A549 (cell line): ENCODE results near the gene DST. TPM values are rescaled to one million over a fixed set of nuclear protein-coding genes. Genes with fewer than 3 reads are reported as not detected.

Source experiments
- ATAC-seq, 2 experiments: fragments of 200-7000 bp in 1 of 2; fragments of >200 bp in 1 of 2; cut with Nextera tagmentation in 1 of 2; cut with Tn5 transposase in 1 of 2; 3 replicates each; pipeline versions ENCODE4 v1.8.0 to v1.9.1; 2018 to 2020; ENCODE audit warnings: mild to moderate bottlenecking in 1 of 2, moderate library complexity in 1 of 2
- CTCF ChIA-PET: fragments of 300-600 bp; sonication (Branson Sonifier 250); formaldehyde crosslinking; extraction: SDS; loops from one replicate; lab custom pipeline; 2021; ENCODE audit warnings: antibody characterized with exemption, inconsistent platforms; lab: Yijun Ruan, JAX
- POLR2A ChIA-PET: fragments of 350-600 bp; formaldehyde crosslinking; extraction: SDS; loops from one replicate; lab custom pipeline; 2021; ENCODE audit warnings: antibody characterized with exemption, inconsistent platforms; lab: Yijun Ruan, JAX
- DNase-seq, 2 experiments: peaks; one replicate each; pipeline versions ENCODE4 v3.0.0 to v3.0.0-alpha.2; 2011 to 2016; ENCODE audit warnings: low read depth in 1 of 2, low spot score in 1 of 2
- FAIRE-seq: peaks from 2 replicates; lab custom pipeline; 2011; peaks lifted over from hg19 to GRCh38; lab: Jason Lieb, UNC
- H3K27ac ChIP-seq, 2 experiments: fragments of >200 bp; sonication (Bioruptor Twin); formaldehyde crosslinking; 3 replicates each; pipeline ENCODE4 v1.5.1; 2016 to 2017
- H3K4me1 ChIP-seq: fragments of >200 bp; sonication (Bioruptor Twin); formaldehyde crosslinking; 3 replicates; pipeline ENCODE4 v1.6.1; 2016
- H3K4me2 ChIP-seq: fragments of >200 bp; sonication (Bioruptor Twin); formaldehyde crosslinking; 3 replicates; pipeline ENCODE4 v1.6.1; 2016
- H3K4me3 ChIP-seq: fragments of >200 bp; sonication (Bioruptor Twin); formaldehyde crosslinking; 3 replicates; pipeline ENCODE4 v1.5.1; 2016
- H3K9me3 ChIP-seq: fragments of >200 bp; sonication (Bioruptor Twin); formaldehyde crosslinking; 3 replicates; pipeline ENCODE4 v1.6.1; 2016
- ATOH8 ChIP-seq: fragments of 250-450 bp; sonication (Bioruptor Pico); IDR thresholded peaks from 2 replicates; pipeline ENCODE4 v1.5.0; 2020; ENCODE audit warnings: low read depth, mild to moderate bottlenecking, moderate library complexity
- BCL3 ChIP-seq: fragments of >200 bp; sonication (Bioruptor Twin); formaldehyde crosslinking; IDR thresholded peaks from 3 replicates; pipeline ENCODE4 v1.6.1; 2016
- BHLHE40 ChIP-seq: IDR thresholded peaks from 2 replicates; pipeline ENCODE4 v1.6.1; 2012; ENCODE audit warnings: low read depth, low read length, inconsistent platforms
- CBX2 ChIP-seq: fragments of 200-600 bp; sonication (generic); IDR thresholded peaks from 2 replicates; pipeline ENCODE4 v1.6.1; 2016; ENCODE audit warnings: low read depth, mild to moderate bottlenecking, borderline replicate concordance
- CHD2 ChIP-seq: fragments of 150-350 bp; IDR thresholded peaks from 2 replicates; pipeline ENCODE4 v1.6.1; 2014; ENCODE audit warnings: low read length; ENCODE audit not compliant: partially characterized antibody
- CTCF ChIP-seq: fragments of >200 bp; sonication (Bioruptor Twin); formaldehyde crosslinking; IDR thresholded peaks from 3 replicates; pipeline ENCODE4 v1.5.1; 2016
- EHF ChIP-seq: fragments of 250-450 bp; sonication (Bioruptor Pico); IDR thresholded peaks from 2 replicates; pipeline ENCODE4 v1.5.0; 2020; ENCODE audit warnings: mild to moderate bottlenecking
- EHMT2 ChIP-seq: fragments of 200-600 bp; sonication (generic); IDR thresholded peaks from 2 replicates; pipeline ENCODE4 v1.6.1; 2016; ENCODE audit warnings: antibody characterized with exemption, low read depth, mild to moderate bottlenecking, moderate library complexity
- ELK1 ChIP-seq: fragments of 150-350 bp; IDR thresholded peaks from 2 replicates; pipeline ENCODE4 v1.6.1; 2014; ENCODE audit warnings: low read depth, mild to moderate bottlenecking, low read length
- EP300 ChIP-seq, 2 experiments: fragments of >200 bp; sonication (Bioruptor Twin); formaldehyde crosslinking; IDR thresholded peaks; 2 replicates in 1 of 2; 3 replicates in 1 of 2; pipeline ENCODE4 v1.6.1; 2016 to 2017
- GATA3 ChIP-seq: IDR thresholded peaks from 2 replicates; pipeline ENCODE4 v1.6.1; 2012; ENCODE audit warnings: borderline replicate concordance
- HDAC2 ChIP-seq: fragments of 200-600 bp; sonication (generic); IDR thresholded peaks from 2 replicates; pipeline ENCODE4 v1.6.1; 2016
- HES2 ChIP-seq: fragments of >200 bp; sonication (Bioruptor Twin); formaldehyde crosslinking; IDR thresholded peaks from 2 replicates; pipeline ENCODE4 v1.6.1; 2016
- HMGXB4 ChIP-seq: fragments of 250-450 bp; sonication (Bioruptor Pico); IDR thresholded peaks from 2 replicates; pipeline ENCODE4 v1.5.0; 2021; ENCODE audit warnings: mild to moderate bottlenecking, moderate library complexity, borderline replicate concordance
- HOXB5 ChIP-seq: fragments of 250-450 bp; sonication (Bioruptor Pico); IDR thresholded peaks from 2 replicates; pipeline ENCODE4 v1.5.0; 2020; ENCODE audit warnings: mild to moderate bottlenecking, moderate library complexity
- JUNB ChIP-seq: fragments of >200 bp; sonication (Bioruptor Twin); formaldehyde crosslinking; IDR thresholded peaks from 2 replicates; pipeline ENCODE4 v1.6.1; 2016
- KDM5A ChIP-seq: fragments of 200-600 bp; sonication (generic); IDR thresholded peaks from 2 replicates; pipeline ENCODE4 v1.6.1; 2016; ENCODE audit warnings: antibody characterized with exemption, mild to moderate bottlenecking
- MAFK ChIP-seq: fragments of 450-650 bp; IDR thresholded peaks from 2 replicates; pipeline ENCODE4 v1.6.1; 2014; ENCODE audit not compliant: partially characterized antibody
- MAZ ChIP-seq: fragments of 150-350 bp; IDR thresholded peaks from 2 replicates; pipeline ENCODE4 v1.6.1; 2014; ENCODE audit warnings: antibody characterized with exemption, low read depth, low read length, borderline replicate concordance
- MYC ChIP-seq: IDR thresholded peaks from 2 replicates; pipeline ENCODE4 v1.6.1; 2012; ENCODE audit warnings: mild to moderate bottlenecking, inconsistent platforms, low read length, improper control_type of control experiment, borderline replicate concordance
- NFE2L2 ChIP-seq: fragments of 150-350 bp; conservative IDR thresholded peaks from 2 replicates; pipeline ENCODE4 v1.6.1; 2014; ENCODE audit warnings: low read length
- PHF8 ChIP-seq: fragments of 200-600 bp; sonication (generic); IDR thresholded peaks from 2 replicates; pipeline ENCODE4 v1.6.1; 2016; ENCODE audit warnings: low read depth, mild to moderate bottlenecking, antibody characterized with exemption, moderate library complexity, borderline replicate concordance
- RAD21 ChIP-seq, 2 experiments: fragments of >200 bp in 1 of 2; sonication (Bioruptor Twin) in 1 of 2; formaldehyde crosslinking in 1 of 2; IDR thresholded peaks in 1 of 2; conservative IDR thresholded peaks in 1 of 2; 2 replicates in 1 of 2; 3 replicates in 1 of 2; pipeline ENCODE4 v1.6.1; 2012 to 2018; ENCODE audit warnings: inconsistent platforms in 1 of 2
- RARB ChIP-seq: fragments of 250-450 bp; sonication (Bioruptor Pico); IDR thresholded peaks from 2 replicates; pipeline ENCODE4 v1.8.0; 2021; ENCODE audit warnings: mild to moderate bottlenecking, moderate library complexity
- RCOR1 ChIP-seq: fragments of 150-350 bp; IDR thresholded peaks from 2 replicates; pipeline ENCODE4 v1.6.1; 2014; ENCODE audit warnings: antibody characterized with exemption, low read length, low read depth
- SREBF2 ChIP-seq: fragments of 450-650 bp; IDR thresholded peaks from 2 replicates; pipeline ENCODE4 v1.6.1; 2014; ENCODE audit warnings: mild to moderate bottlenecking, moderate library complexity
- TP53 ChIP-seq: fragments of 250-450 bp; sonication (Bioruptor Pico); IDR thresholded peaks from 2 replicates; pipeline ENCODE4 v1.5.0; 2021; ENCODE audit warnings: mild to moderate bottlenecking, moderate library complexity
- ZC3H11A ChIP-seq: fragments of 450-650 bp; IDR thresholded peaks from 2 replicates; pipeline ENCODE4 v1.6.1; 2014; ENCODE audit warnings: antibody characterized with exemption, mild to moderate bottlenecking
- ZFP36 ChIP-seq: fragments of 450-650 bp; IDR thresholded peaks from 2 replicates; pipeline ENCODE4 v1.6.1; 2014; ENCODE audit warnings: borderline replicate concordance; ENCODE audit not compliant: partially characterized antibody
- ZNF302 ChIP-seq: fragments of 250-450 bp; sonication (Bioruptor Pico); IDR thresholded peaks from 2 replicates; pipeline ENCODE4 v1.9.0; 2021; ENCODE audit warnings: inconsistent platforms, mild to moderate bottlenecking, moderate library complexity
- WGBS: methylation state at CpG from one replicate; pipeline ENCODE4 v1.1.6; 2017; ENCODE audit errors: missing lambda C conversion rate; 5-methylcytosine and 5-hydroxymethylcytosine counted together
- polyA plus RNA-seq, 4 experiments: library from polyadenylated mRNA; depleted of rRNA in 3 of 4; stranded (reverse); fragments of >200 nt; fragmentation: RNase III in 1 of 4; extraction: RNeasy Plus Mini Kit Qiagen cat#74134 plus additional on column Dnase treatment in 1 of 4; gene quantifications; 2 replicates in 3 of 4; 3 replicates in 1 of 4; pipeline ENCODE4 v1.2.3, GENCODE V29; 2011 to 2017

The DST gene
- polyA plus RNA-seq, 2 of the 4 experiments (the other 2 are of a cell fraction), result 32.4 to 99.0 TPM

GRCh38 chr6:56459030-56459805 is 183.5 kb downstream of the DST start:
- Histone ChIP-seq H3K4me2 (no peak overlapping the region), H3K4me3 (no peak overlapping the region), H3K27ac (no peak overlapping the region), H3K4me1 (no peaks in the 10 kb centered on the region), H3K9me3 (no peaks in the 10 kb centered on the region)
- no peak for DNase-seq
- no peak for ATAC-seq
- WGBS, result 92% methylated on average over 13 of the region's 13 CpGs
- CTCF ChIA-PET, result no interaction called here
- no peak for FAIRE-seq
- TF ChIP-seq GATA3, result no peak
- no peak for TF ChIP-seq MAFK
- no peak for TF ChIP-seq NFE2L2
- TF ChIP-seq TP53 (CRISPR knock-in tag), result no peak
- no peak for TF ChIP-seq RARB (CRISPR knock-in tag)
- no peak for TF ChIP-seq PHF8
- TF ChIP-seq CHD2, result no peak
- TF ChIP-seq SREBF2, result no peak
- no peak for TF ChIP-seq CBX2
- TF ChIP-seq HDAC2, result no peak
- TF ChIP-seq HOXB5 (CRISPR knock-in tag), result no peak
- no peak for TF ChIP-seq JUNB
- no peak for TF ChIP-seq ELK1
- TF ChIP-seq MAZ, result no peak
- POLR2A ChIA-PET, result no interaction called here

GRCh38 chr6:56458324-56458884 is 184.3 kb downstream of the DST start:
- ChIA-PET POLR2A (no interaction called here), CTCF (no interaction called here)
- FAIRE-seq (no peak), ATAC-seq (no peak), DNase-seq (no peak)
- Histone ChIP-seq H3K4me1 (no peaks in the 10 kb centered on the region), H3K9me3 (no peaks in the 10 kb centered on the region), H3K4me2 (no peak overlapping the region), H3K27ac (no peak overlapping the region), H3K4me3 (no peak overlapping the region)
- WGBS, result 72% methylated on average over 5 of the region's 5 CpGs
- TF ChIP-seq BHLHE40 (no peak), ATOH8 (no peak), CBX2 (no peak), CTCF (no peak), GATA3 (no peak), NFE2L2 (no peak), KDM5A (no peak), RCOR1 (no peak), RAD21 (conservative IDR thresholded peaks at IDR 0.05 in 1 of 2, IDR thresholded peaks at IDR 0.05 in 1 of 2) (no peak), HES2 (no peak), EHMT2 (no peak), ZFP36 (no peak), EHF (CRISPR knock-in tag) (no peak), MYC (no peak), EP300 (IDR thresholded peaks at IDR 0.05) (no peak), HMGXB4 (CRISPR knock-in tag) (no peak), BCL3 (no peak), ZC3H11A (no peak), ZNF302 (CRISPR knock-in tag) (no peak)
